H54 (cell line): ENCODE measurements around the gene POM121C.
"Not testable (repeated sequence)": the region's sequence is repeated elsewhere in the genome, so short reads cannot be mapped to it uniquely, and the experiment has no call there.

Source experiments
- DNase-seq: peaks from one replicate; pipeline ENCODE4 v3.0.0; 2011; ENCODE audit warnings: low spot score, mixed read lengths; ENCODE audit not compliant: insufficient read length
- FAIRE-seq: peaks from 3 replicates; lab custom pipeline; 2011; peaks lifted over from hg19 to GRCh38; lab: Jason Lieb, UNC
- POLR2A ChIP-seq: IDR thresholded peaks from 2 replicates; pipeline ENCODE4 v1.6.1; 2011; ENCODE audit warnings: low read depth, mild to moderate bottlenecking, low read length

Gene POM121C

DNA sequence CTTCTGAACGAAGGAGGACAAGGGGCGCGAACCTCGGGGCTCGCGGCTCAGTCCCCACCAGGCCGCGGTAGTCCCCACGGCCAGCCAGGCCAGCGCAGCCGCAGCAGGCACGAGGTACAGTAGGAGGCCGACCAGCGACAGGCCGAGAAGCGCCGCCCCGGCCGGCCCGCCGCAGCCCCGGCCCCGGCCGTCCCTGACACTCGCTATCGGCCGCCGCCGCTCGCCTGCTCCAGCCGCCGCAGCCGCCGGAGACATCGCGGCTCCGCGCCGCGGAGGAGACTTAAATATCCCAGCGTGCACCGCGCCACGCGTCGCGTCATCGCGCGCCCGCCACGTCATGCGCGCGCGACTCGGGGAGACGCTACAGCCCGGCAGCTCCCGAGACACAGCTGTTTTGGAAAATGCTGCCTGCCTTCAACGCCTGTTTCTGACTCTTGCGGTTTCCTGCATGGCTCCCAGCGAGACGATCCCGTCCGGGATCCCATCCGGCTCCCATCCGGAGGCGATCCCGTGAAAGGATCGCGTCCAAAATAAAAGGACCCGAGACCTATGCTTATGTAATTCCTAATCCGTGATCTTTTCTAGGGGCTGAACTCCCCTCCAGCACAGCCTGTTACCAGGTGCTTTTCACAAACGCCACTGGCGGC, 43.5 kb downstream of the POM121C start:
- FAIRE-seq, DNase-seq: not testable (repeated sequence)
- peak; percentile 46 for TF ChIP-seq POLR2A

GRCh38 chr7:75442101-75442464, 44.0 kb downstream of the POM121C start:
- FAIRE-seq, DNase-seq: not testable (repeated sequence)

GRCh38 chr7:75439000-75439399, 47.1 kb downstream of the POM121C start:
- FAIRE-seq, DNase-seq: not testable (repeated sequence)

GRCh38 chr7:75423481-75423880, 62.6 kb downstream of the POM121C start:
- DNase-seq, FAIRE-seq: not testable (repeated sequence)

DNA sequence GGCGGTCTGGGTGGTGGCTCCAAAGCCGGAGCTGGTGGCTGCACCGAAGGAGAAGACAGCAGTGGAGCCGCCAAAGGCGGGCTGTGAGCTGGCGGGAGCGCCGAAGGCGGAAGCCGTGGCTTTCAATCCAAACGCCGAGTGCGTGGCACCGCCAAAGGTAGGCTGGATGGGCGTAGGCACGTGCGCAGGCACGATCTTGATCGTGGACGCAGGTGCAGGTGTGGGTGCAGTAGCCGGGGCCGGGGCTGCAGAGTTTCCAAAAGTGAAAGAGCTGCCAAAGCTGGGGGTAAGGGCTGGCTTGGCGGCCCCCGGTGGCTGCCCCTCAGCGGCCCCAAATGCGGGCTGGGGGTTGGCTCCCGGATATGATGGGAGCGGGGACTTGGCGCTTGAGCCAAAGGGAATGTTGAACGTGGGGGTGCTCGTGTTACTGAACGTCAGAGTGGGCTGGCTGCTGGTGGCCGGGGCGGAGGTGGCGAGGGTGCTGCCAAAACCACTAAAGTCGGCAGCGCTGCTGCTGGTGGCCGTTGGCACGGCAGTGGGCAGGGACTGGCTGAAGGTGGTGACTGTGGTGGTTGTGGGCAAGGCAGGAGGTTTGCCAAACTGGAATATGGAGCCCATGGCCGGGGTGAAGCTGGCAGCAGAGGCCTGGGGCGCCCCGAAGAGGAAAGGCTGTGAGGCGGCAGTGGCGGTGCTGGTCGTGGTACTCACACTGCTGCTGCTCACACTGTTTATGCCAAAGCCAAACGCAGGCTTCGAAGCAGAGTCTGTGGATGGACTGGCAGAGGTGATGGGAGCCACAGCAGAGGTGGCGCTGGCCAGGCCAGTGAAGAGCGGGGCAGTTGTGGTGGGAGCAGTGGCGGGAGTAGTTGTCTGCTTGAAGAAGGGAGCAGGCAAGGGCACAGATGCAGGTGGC, 64.0 kb downstream of the POM121C start:
- not testable (repeated sequence) for DNase-seq, FAIRE-seq

DNA sequence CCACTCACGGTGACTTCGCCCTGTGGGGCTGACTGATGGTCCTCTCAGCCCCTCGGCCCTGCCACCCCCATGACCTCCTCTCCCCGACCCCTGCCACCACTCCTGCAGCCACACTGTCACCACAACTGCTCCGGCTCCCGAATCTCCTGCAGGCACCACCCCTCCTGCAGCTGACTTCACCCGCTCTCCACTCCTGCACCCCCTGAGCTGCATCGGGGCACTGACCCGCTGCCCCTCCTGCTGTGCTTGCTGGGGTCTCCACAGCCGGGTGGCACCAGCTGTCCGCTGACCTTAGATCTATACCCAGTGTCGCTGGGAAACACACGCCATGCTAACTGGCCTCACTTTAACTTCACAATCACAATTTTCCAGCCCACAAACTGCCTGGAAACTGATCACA, 65.9 kb downstream of the POM121C start:
- FAIRE-seq, DNase-seq: not testable (repeated sequence)

GRCh38 chr7:75419693-75420092, 66.4 kb downstream of the POM121C start:
- FAIRE-seq, DNase-seq: not testable (repeated sequence)

GRCh38 chr7:75419210-75419609, 66.9 kb downstream of the POM121C start:
- not testable (repeated sequence) for FAIRE-seq, DNase-seq

- DNase-seq, FAIRE-seq: not testable (repeated sequence)
Measured at GRCh38 chr7:75418292-75418858, 67.7 kb downstream of the POM121C start.

DNA sequence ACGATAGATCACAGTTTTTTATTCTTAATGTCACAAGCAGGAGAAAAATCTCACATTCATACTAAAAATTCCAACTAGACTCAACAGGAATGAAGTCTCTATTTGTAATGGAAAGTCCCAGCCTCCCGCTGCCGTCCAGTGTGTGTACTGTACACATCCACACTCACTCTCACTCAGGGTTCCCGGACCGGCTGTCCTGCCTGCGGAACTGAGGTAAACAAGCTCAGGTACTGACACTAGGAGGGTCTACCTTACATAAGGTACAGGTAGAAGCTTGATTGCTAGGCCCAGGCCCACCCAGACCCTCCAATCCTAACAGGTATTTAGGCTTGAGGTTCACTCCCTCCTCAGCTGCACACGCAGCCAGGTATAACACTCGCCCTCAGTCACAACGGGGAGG, 69.3 kb downstream of the POM121C start:
- DNase-seq, FAIRE-seq: not testable (repeated sequence)

DNA sequence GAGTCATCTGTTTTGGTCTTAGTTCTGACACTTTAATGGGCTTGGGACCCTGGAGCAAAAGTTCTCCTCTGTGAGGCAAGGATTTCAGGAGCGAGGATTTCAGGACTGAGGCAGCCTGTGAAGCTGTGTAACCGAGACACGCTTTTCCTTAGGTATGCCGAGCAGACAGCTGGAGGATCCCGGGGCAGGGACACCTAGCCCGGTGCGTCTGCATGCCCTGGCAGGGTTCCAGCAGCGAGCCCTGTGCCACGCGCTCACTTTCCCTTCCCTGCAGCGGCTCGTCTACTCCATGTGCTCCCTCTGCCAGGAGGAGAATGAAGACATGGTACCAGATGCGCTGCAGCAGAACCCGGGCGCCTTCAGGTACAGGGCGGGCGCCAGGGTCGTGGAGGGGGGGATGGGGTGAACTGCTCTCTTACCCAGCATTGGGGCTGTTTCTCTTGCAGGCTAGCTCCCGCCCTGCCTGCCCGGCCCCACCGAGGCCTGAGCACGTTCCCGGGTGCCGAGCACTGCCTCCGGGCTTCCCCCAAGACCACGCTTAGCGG, 70.2 kb downstream of the POM121C start:
- not testable (repeated sequence) for FAIRE-seq, DNase-seq

- not testable (repeated sequence) for DNase-seq
Measured at GRCh38 chr7:75415428-75415817, 70.7 kb downstream of the POM121C start.

DNA sequence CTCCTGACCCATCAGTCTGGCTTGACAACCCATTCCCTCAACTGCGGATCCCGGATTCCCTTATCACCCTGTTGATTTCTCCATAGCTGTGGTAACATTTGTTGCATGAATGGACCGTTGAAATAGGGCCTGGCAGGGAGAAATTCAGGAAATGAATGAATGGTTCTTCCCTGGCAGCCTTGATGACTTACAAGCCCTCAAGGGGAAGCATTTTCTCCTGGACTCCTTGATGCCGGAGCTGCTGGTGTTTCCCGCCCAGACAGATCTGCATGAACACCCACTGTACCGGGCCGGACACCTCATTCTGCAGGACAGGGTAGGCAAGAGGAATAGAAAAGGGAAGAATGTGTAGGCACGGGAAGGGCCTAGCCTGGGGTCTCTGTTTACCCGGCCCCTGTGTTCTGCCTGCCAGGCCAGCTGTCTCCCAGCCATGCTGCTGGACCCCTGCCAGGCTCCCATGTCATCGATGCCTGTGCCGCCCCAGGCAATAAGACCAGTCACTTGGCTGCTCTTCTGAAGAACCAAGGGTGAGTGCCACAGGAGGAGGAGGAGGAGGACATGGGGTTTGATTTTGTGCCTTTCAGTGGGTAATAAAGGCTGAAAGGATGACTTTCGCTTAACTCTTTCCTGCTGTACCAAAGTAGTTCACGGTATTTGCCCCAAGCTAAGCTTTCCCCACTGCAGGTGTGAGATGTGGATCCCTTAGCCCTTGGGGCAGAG, 71.2 kb downstream of the POM121C start:
- DNase-seq, FAIRE-seq: not testable (repeated sequence)

More at GRCh38 chr7:75415428-75415817, 70.7 kb downstream of the POM121C start:
- not testable (repeated sequence) for FAIRE-seq

DNA sequence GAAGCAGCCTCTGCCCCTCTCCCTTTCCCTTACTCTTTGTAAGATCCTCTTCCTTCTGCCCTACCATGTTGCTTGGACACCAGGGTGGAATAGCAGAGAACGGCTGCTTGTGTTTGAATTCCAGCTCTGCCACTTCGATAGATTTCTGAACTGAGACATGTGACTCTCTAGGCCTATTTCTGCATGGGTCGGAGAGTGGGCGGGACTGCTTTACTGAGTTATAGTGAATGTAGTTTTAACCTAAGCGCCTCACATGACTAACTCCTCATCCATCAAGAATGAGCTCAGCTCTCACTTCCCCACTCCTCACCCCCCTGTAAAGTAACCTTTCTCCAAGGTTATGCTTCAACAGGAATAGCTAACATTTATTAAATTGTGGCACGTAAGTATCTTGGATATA, 71.9 kb downstream of the POM121C start:
- not testable (repeated sequence) for DNase-seq, FAIRE-seq

DNA sequence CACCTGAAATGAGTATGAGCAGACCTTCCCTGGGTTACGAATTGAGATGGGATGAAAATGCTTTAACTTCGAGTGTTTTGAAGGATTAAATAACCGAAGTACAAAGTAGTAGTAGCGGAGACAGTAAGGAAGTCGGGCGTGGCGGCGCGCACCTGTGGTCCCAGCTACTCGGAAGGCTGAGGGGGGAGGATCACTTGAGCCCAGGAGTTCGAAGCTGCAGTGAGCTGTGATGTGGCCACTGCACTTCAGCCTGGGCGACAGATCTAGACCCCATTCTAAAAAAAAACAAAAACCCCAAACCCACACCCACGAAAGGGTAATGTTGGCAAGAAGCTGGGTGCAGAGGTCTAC, 75.3 kb downstream of the POM121C start:
- DNase-seq, FAIRE-seq: not testable (repeated sequence)

DNA sequence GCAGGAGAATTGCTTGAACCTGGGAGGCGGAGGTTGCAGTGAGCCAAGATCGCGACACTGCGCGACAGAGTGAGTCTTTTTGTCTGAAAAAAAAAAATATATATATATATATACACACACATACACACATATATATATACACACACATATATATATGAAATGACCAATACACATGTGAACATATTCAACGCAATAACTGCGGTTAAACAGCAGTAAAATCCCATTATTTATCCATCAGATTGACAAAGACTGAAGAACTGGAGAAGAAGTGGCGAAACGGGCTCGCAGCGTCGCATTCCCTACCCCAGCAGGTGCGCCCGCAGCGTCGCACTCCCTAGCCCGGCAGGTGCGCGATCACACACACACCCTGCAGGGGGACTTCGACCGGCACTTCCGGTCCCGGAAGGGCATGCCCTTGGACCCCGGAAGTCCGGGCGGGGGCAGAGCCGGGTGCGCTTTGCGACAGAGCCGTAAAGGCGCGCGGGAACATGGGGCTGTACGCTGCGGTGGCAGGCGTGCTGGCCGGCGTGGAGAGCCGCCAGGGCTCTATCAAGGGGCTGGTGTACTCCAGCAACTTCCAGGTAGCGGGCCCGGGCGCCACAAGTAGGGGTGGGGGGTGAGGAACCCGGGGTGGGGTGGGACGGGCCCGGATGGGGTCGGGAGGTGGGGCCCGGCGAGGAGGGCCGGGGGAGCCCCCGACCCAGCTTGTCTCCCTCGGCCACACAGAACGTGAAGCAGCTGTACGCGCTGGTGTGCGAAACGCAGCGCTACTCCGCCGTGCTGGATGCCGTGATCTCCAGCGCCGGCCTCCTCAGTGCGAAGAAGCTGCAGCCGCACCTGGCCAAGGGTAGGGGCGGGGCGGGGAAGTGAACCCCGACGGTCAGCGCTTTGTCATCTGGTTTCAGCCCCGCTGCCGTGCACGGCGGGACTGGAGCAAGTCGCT, 75.9 kb downstream of the POM121C start:
- DNase-seq, FAIRE-seq: not testable (repeated sequence)

DNA sequence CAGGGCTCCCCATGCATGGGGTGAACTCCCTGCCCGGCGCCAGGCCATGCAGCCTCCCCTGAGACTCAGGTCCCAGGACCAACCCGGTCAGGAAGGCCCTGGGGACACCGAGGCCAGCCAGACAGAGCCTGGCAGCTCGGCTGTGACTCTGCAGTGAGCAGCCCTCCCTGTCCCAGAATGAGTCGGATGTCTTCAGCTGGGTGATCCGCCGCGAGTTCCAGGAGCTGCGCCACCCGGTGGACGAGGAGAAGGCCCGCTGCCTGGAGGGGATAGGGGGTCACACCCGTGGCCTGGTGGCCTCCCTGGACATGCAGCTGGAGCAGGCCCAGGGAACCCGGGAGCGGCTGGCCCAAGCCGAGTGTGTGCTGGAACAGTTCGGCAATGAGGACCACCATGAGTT, 81.4 kb downstream of the POM121C start:
- DNase-seq, FAIRE-seq: not testable (repeated sequence)
